ENCODE measurements around the gene USP15.
"Not testable (repeated sequence)": the region's sequence is repeated elsewhere in the genome, so short reads cannot be mapped to it uniquely, and the experiment has no call there.

USP15 gene

GRCh38 chr12:62458626-62459025 is 198.4 kb downstream of the USP15 start:
- Histone ChIP-seq H2AFZ (ENCODE audit: low read length) (no peak overlapping the region), H3F3A (ENCODE audit: insufficient read depth, low read length) (no peaks in the 10 kb centered on the region), H3K27me3 (replicated peaks; ENCODE audit: insufficient read depth, low read length) (no peaks in the 10 kb centered on the region; the same call in 1 of the 2 replicates), H4K20me1 (ENCODE audit: insufficient read depth, low read length) (no peaks in the 10 kb centered on the region), H3K4me2 (ENCODE audit: low read depth, low read length) (no peak overlapping the region), H3K9me2 (replicated peaks; ENCODE audit: insufficient read depth, low read length) (no peaks in the 10 kb centered on the region), H3K4me1 (ENCODE audit: low read length) (no peaks in the 10 kb centered on the region), H3K4me3 (ENCODE audit: low read length) (no peak overlapping the region), H3K9me3 (replicated peaks; ENCODE audit: insufficient read depth, low read length) (no peaks in the 10 kb centered on the region), H3K79me2 (ENCODE audit: low read length) (no peaks in the 10 kb centered on the region), H3K36me3 (replicated peaks; ENCODE audit: insufficient read depth, low read length) (no peaks in the 10 kb centered on the region), H3K9ac (ENCODE audit: low read length) (no peak overlapping the region), H3K27ac (ENCODE audit: low read length) (no peak overlapping the region)
- DNase-seq, result no peak
- TF ChIP-seq EZH2phosphoT487 (IDR thresholded peaks at IDR 0.05; ENCODE audit: low read length) (no peak), CTCF (IDR thresholded peaks at IDR 0.05; ENCODE audit: low read length) (no peak), EZH2 (optimal IDR thresholded peaks at IDR 0.05; ENCODE audit: low read depth, low read length) (no peak)

- H3K9me2 ChIP-seq (replicated peaks; ENCODE audit: insufficient read depth, low read length), result no peaks in the 10 kb centered on the region
- TF ChIP-seq CTCF (IDR thresholded peaks at IDR 0.05; ENCODE audit: low read length), result no peak
- TF ChIP-seq EZH2phosphoT487 (IDR thresholded peaks at IDR 0.05; ENCODE audit: low read length), result no peak
- no peak for TF ChIP-seq EZH2 (optimal IDR thresholded peaks at IDR 0.05; ENCODE audit: low read depth, low read length)
- no peak for DNase-seq
These were observed 199.8 kb downstream of the USP15 start for GRCh38 chr12:62459976-62460375.

GRCh38 chr12:62461171-62461837 is 201.1 kb downstream of the USP15 start:
- not testable (repeated sequence) for H3K79me2 ChIP-seq (ENCODE audit: low read length); H3K27ac ChIP-seq (ENCODE audit: low read length); H3K9me3 ChIP-seq (replicated peaks; ENCODE audit: insufficient read depth, low read length)

More at GRCh38 chr12:62459976-62460375, 199.8 kb downstream of the USP15 start:
- Histone ChIP-seq H3K9ac (ENCODE audit: low read length) (no peak overlapping the region), H3K27ac (ENCODE audit: low read length) (no peak overlapping the region), H2AFZ (ENCODE audit: low read length) (no peak overlapping the region), H3F3A (ENCODE audit: insufficient read depth, low read length) (no peaks in the 10 kb centered on the region), H3K9me3 (replicated peaks; ENCODE audit: insufficient read depth, low read length) (no peaks in the 10 kb centered on the region), H3K4me2 (ENCODE audit: low read depth, low read length) (no peak overlapping the region), H3K4me1 (ENCODE audit: low read length) (no peaks in the 10 kb centered on the region), H4K20me1 (ENCODE audit: insufficient read depth, low read length) (no peaks in the 10 kb centered on the region), H3K36me3 (replicated peaks; ENCODE audit: insufficient read depth, low read length) (no peaks in the 10 kb centered on the region), H3K27me3 (replicated peaks; ENCODE audit: insufficient read depth, low read length) (no peaks in the 10 kb centered on the region; the same call in 1 of the 2 replicates), H3K4me3 (ENCODE audit: low read length) (no peak overlapping the region), H3K79me2 (ENCODE audit: low read length) (no peaks in the 10 kb centered on the region)

GRCh38 chr12:62463252-62463651 is 203.0 kb downstream of the USP15 start:
- not testable (repeated sequence) for H3K9me3 ChIP-seq (replicated peaks; ENCODE audit: insufficient read depth, low read length); H3K4me1 ChIP-seq (ENCODE audit: low read length); H3K36me3 ChIP-seq (replicated peaks; ENCODE audit: insufficient read depth, low read length); H4K20me1 ChIP-seq (ENCODE audit: insufficient read depth, low read length); H3K27ac ChIP-seq (ENCODE audit: low read length); H3K4me3 ChIP-seq (ENCODE audit: low read length); H2AFZ ChIP-seq (ENCODE audit: low read length); H3K9ac ChIP-seq (ENCODE audit: low read length); H3K9me2 ChIP-seq (replicated peaks; ENCODE audit: insufficient read depth, low read length); H3K4me2 ChIP-seq (ENCODE audit: low read depth, low read length); H3F3A ChIP-seq (ENCODE audit: insufficient read depth, low read length); DNase-seq; H3K27me3 ChIP-seq (replicated peaks; ENCODE audit: insufficient read depth, low read length)
- peaks cover 17% of the 10 kb centered on the region for H3K79me2 ChIP-seq (ENCODE audit: low read length)

More at GRCh38 chr12:62461171-62461837, 201.1 kb downstream of the USP15 start:
- not testable (repeated sequence) for DNase-seq; H3K9me2 ChIP-seq (replicated peaks; ENCODE audit: insufficient read depth, low read length); H3K4me1 ChIP-seq (ENCODE audit: low read length); H3K4me3 ChIP-seq (ENCODE audit: low read length); H3K36me3 ChIP-seq (replicated peaks; ENCODE audit: insufficient read depth, low read length); H3K4me2 ChIP-seq (ENCODE audit: low read depth, low read length); H3K27me3 ChIP-seq (replicated peaks; ENCODE audit: insufficient read depth, low read length); H3F3A ChIP-seq (ENCODE audit: insufficient read depth, low read length); H4K20me1 ChIP-seq (ENCODE audit: insufficient read depth, low read length); H2AFZ ChIP-seq (ENCODE audit: low read length); H3K9ac ChIP-seq (ENCODE audit: low read length)

All from MM.1S (cell line).